ENCODE data around the gene P4HB.
"Not testable (repeated sequence)": the region's sequence is repeated elsewhere in the genome, so short reads cannot be mapped to it uniquely, and the experiment has no call there.

The P4HB gene

DNA sequence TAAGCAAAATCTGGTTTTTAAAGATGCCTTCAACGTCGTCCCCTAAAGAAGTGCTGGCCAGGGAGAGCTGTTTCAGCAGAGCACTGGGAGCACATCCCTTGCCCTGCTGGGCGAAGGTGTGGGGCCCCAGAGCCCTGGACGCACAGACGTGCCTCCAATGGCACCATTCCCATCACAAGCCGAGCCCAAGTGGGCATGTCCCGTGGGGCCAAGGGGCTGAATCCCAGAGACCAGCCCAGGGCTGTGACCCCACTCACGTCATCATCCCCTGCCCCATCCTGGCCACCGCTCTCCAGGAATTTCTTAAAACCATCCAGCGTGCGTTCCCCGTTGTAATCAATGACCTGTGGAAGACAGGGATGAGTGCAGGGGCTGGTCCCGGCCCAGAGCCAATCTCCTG, 15.4 kb downstream of the P4HB start:
- no peak for DNase-seq

DNA sequence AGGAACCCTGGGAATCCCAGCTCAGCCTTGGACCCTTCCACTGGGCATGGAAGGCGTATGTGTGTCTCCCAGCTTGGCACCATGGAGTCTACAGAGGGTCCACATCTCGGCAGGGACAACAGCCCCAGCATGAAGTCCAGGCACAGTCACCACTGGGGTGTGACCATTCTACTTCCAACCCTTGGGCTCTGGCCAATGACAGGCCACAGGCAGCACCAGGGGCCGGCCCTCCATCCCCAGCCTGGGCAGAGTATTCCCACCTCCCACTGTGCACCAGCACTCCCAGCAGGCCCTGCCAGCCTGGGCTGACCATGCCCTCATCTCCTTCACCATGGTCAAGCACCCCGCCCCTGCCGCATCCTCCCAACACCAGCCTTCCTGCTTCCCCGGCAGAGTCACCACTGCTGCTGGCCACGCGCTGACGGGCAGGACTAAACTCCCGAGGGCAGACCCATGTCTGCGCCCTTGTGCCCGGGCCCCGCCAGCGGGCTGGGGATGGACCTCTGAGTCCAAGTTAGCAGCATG, 15.9 kb downstream of the P4HB start:
- DNase-seq: no peak

DNA sequence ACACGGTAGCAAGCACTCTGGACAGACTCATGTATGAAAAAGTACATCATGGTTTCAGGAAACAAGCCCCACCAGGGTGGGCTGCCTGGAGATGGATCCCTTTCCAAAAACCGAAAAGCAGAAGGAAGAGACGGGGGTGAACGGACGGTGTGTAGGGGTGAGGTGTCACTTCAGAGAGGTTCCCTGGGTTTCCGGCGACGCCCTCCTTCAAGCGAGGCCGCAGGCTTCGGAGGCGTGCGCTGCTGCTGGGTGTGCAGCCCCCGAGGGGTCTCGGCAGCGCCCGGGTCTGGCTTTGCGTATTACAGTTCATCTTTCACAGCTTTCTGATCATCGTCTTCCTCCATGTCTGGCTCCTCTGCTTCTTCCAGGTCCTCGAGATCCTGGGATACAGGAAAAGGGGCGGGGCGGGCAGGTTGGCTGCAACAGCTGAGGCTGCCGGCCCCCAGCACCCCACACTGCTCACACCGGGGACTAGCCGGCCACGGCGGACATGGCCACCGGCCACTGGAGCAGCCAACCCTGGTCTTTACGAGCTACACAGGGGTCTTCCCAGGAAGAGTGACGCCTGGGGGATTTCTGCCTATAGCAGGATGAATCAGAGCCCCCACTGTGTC, 16.5 kb downstream of the P4HB start:
- no peak for DNase-seq

DNA sequence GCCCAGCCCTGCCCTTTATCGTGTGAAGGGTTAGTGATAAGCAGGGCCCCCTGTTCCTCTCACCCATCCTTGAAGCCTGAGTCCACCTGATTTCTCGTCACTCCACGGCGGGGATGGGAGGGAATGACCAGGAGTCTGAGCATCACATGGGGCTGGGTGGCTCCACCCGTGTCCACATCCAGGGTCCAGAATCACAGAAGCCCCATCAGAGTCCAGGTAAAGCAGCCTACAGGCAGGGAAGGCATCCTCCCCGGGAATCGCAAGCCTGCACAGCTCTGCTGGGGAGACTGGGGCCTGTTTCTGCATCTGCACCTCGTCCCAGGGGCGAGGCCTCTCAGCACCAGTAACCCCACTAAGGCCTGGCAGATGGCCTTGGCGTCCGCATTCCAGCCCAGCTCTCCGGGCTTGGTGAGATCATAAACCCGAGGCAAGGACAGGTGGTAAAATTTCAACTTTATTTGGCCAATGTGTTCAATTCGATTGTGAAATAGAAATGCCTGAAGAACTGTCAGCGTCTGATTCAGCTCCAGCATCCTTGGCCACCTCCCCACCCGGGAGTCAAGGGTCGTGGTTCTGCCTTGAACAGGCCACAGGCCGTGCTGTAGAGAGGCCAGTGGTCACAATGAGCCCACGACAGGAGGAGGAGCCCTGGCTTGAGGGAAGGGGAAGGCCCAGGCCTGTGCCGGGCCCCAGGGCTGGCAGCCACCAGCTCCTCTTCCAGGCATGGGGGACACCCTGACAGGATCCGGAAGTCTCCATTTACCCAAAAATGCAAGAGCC, 17.4 kb downstream of the P4HB start:
- DNase-seq: no peak

DNA sequence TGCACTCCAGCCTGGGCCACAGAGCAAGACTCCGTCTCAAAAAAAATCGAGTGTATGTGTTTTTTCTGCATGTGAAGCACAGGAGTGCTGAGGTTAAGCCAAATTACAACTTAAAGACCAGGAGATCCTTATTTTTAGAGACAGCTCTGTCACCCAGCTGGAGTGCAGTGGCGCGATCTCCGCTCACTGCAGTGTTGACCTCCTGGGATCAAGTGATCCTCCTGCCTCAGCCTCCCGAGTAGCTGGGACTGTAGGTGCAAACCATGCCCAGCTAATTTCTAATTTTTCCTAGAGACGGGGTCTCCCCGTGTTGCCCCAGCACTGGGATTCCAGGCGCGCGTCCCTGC, 18.0 kb downstream of the P4HB start:
- no peak for DNase-seq

DNA sequence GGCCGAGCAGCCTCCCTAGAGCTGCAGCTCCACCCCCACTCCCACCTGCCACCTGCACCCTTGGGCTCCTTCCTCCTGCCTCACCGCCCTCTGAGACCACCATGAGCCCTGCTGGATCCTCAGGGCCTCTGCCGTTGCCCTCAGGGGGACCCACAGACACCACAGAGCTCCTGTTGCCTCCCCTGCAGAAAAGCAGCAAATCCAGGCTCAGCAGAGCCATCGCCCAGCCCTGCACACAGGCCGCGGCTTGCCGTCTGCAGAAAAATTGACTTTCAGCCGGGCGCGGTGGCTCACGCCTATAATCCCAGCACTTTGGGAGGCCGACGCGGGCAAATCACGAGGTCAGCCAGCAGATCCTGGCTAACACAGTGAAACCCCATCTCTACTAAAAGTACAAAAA, 18.5 kb downstream of the P4HB start:
- no peak for DNase-seq

DNA sequence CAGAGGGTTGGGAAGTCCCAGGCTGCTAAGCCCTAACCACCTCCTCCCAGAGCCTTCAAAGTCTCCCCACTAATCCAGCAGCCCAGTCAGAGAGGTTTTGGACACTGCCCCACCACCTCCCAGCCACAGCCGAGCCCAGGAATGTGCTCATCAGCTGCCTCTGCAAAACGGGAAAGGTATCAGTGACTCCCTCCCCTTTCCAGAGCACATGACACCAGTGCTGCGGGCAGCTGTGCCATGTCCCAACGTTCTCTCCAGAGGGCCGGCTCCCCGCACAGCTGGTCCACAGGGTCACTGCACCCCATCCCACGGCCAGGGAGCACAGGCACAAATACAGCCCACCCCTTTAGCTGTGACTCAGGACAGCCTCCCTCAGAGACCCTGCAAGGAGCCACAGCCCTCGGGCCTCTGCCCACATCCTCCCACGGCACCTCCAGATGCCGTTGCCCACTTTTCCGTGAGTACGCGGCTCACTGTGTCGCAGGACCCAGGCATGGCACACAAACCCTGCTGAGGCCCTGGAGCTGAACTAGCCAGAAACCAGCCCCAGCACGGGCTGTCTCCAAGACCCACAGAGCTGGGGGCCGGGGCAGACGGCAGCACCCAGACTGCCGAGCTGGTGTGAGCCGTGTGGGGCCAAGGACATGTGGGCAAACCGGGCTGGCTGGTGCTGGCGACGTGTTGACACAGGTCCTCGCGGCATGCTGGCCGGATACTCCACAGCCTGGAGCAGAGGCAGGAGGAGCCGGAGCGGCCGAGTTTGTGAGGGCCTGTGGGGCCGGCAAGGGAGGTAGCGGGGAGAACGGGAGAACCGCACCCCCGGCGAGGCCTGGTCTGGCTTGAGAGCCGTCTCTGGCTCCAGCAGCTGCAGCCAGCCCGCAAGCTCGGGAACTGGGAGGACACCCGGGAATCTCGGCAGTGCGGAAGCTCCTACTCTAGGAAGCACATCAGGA, 19.2 kb downstream of the P4HB start:
- DNase-seq: no peak

DNA sequence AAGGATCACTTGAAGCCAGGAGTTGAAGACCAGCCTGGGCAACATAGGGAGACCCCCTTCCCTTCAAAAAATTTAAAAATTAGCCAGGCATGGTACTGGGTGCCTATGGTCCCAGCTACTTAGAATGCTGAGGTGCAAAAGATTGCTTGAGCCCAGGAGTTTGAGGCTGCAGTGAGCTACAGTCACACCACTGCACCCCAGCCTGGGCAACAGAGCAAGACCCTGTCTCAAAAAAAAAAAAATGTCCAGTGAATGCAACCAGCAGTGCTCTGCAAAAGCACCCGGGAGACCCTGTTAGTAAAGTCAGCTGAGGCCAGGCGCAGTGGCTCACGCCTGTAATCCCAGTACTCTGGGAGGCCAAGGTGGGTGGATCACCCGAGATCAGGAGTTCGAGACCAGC, 20.3 kb downstream of the P4HB start:
- DNase-seq: not testable (repeated sequence)

DNA sequence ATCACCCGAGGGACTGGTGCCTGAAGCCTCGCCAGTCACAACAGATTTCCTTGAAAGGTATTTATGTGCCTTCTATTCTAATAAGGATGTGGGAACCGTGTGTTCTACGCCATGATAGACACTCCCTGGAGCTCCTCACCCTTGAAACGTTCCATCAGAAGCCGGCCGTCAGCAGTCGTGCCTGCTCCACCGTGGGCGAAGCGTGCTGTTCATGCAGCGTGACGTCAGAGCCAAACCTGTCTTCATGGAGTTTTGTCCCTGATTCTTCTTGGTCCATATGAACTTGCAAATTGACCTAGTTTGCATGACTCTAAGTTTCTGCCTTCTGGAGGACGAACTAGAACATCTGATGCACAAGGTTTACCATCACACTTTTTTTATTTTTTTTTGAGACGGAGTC, 21.0 kb downstream of the P4HB start:
- DNase-seq: no peak

DNA sequence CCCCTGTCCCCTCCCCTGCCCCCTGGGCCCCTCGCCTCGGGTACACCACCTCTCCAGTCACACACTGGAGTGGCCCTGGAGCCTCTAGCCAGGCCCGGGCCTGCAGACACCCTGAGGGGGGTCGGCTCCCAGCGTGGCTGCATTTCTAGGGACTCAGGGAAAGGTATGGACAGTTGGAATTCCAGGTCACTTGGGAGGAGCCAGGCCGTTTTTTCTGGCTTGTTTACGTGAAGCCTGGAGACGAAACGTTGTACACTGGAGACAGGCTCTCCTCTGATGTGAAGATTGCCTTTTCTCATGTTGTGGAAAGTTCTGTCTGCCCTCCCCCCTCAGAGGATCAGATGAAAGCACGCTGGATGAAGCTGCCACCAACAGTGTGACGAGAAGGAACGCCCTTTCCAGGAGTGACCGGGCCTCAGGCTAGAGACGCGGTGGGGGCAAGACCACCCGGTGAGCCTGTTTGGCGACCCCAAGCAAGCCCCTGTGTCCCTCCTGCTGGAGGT, 21.5 kb downstream of the P4HB start:
- no peak for DNase-seq

DNA sequence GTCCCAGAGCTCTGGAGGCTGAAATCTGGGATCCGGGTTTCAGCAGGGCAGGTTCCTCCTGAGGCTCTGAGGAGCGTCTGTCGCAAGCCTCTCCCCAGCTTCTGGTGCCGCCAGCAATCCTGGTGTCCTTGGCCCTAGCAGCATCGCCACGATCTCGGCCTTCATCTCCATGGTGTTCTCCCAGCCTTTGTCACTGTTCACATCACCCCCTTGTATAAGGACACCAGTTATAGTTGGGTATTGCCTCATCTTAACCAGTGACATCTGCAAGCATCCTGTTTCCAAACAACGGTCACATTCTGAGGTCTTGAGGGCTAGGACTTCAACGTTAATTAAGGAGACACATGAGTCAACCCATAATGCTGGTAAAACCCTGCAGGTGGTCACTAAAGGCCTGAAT, 22.7 kb downstream of the P4HB start:
- DNase-seq: no peak

DNA sequence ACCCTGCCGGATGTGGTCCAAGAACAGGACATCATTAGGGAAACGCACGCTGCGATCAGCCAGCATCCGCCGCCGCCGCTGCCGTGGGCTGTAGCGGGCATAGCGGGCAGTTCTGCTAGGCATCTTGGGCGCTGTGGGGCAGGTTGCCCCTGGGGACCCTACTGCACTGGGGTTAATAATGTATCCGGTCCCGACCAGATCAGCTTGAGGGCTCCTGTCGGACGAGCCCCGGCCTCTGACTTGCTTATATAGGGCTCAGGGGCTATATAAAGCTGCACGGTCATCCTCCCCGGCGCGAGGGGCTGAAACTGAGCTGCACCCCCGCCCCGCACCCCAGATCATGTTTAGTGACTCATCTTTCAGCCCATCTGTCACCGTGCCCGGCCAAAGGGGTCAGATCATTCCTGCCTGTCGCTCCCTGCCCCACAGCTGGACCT, 25.5 kb downstream of the P4HB start, which contains the start of gene PPP1R27:
TSS of gene PPP1R27 (minus strand) at position 220 of the 437 bp plus-strand sequence. CDS start at position 123, 97 bp downstream.
- DNase-seq: no peak

DNA sequence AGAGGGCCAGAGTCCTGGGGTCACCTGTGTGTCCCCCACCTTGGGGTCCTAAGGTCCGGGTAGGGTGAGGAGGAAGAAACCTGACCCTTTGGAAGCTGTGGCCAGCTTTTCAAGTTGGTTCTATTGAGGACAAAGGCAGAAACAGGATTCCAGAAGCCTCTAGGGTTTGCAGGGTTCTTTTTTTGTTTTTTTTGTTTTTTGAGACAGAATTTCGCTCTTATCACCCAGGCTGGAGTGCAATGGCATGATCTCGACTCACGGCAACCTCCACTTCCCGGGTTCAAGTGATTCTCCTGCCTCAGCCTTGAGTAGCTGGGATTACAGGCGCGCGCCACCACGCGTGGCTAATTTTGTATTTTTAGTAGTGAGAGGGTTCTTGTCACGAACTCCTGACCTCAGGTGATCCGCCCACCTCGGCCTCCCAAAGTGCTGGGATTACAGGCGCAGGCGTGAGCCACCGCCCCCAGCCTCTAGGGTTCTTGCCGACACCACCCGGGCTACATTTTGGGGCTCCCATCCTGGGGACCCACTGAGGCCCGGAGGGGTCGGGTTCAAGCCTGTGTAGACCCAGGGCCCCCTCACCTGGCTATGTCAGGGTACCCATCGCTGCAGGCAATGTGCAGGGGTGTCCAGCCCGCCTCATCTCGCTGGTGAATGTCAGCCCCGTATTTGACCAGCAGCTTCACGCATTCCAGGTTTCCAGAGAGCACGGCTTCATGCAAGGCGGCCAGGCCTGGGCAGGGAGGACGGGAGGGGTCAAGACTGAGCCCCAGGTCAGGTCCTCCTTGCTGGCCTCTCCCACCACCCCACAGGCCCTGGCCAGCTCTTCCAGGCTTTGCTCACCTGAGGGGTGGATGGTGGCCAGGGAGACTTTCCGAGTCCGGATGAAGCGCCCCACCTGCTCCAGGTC, 26.2 kb downstream of the P4HB start:
- DNase-seq: no peak

DNA sequence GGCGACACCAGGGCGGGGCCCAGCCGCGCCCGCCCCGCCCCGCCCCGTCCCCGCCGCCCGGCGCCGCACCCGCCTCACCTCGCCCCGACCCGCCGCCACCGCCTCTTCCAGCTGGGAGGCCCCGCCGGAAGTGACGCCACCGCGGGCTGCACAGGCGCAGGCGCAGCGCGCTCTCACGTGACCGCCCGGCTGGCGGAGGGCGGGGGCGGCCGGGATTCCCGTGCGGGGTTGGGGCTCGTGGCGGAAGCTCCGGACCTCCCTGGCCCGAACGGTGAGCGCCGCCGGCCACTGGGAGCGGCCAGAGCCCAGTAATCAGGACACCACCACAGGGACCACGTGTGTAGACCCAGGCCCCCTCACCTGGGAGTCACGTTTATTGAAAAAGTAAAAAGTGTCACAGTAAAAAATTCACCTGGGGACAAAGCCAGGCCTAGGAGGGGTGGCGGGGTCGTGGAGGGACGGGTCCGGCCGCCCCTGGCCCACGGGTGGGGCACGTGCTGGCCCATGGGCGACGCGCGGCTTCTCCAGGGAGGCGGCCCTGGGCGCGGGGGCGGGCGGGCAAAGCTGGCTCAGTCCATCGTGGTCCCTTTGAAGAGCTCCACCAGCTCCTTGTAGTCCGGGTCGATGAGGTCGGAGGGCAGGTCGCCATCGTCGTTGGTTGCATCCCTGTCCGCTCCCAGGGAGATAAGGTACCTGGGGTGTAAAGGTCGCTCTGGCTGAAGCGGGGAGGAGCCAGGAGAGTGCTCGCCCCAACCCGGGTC, 27.0 kb downstream of the P4HB start, which contains the start of gene MCRIP1:
TSS of gene MCRIP1 (minus strand) at position 132 of the 761 bp plus-strand sequence. CDS start 8,785 bp downstream, outside the sequence.
- peak; percentile 83 for DNase-seq

DNA sequence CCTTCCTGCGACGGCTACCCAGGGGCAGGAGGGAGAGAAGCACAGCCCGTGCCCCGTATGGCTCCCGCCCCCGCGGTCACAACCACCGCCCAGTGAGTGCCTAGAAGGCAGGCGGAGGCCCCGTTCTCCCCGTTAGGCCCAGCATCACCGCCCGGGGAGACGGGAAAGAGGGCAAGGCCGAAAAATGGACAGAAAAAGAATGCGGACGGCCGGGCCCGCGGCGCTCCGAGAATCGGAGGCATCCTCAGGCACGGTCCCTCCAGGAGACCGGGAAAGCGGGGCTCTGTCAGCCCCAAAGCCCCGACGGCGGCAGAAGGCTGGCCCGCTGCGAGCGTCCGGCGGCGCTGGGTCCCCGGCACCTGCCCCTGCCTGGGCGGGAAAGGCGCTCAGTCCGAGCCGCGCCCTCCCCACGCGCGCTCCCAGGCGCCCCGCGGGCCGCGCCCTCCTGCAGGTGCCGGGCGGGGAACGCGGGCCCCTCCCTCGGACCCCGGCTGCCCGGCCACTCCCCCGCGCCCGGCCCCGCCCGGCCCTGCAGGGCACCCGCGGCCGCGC, 27.7 kb downstream of the P4HB start:
- DNase-seq: no peak

DNA sequence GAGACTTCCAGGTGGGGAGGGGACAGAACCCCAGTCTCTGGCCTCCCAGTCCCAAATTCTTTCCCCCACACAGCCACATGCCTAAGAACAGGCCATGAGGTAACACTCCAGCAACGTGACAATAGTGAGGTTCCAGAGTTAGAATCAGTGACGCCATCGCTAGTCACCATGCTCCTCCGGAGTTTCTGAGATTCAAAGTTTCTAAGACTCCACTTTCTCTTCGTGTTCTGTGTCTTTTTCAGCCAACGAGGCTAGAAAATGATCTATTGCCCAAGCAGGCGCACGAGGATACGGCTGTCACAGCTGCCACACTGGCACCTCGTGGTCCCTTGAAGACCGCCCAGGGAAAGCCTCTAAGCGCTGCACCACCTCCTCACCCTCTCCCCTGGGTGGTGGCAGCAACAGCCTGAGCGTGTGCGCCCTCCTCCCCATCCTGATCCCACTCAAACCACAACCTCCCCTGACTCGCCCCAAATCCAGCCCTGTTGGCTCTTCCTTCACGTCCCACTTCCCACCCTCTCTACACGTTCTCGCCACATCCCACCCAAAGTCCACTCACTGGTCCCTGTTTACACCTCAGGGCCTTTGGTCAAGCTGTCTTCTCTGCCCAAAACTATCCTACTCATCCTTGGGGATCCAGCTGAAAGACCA, 28.3 kb downstream of the P4HB start:
- DNase-seq: peak; percentile 25

DNA sequence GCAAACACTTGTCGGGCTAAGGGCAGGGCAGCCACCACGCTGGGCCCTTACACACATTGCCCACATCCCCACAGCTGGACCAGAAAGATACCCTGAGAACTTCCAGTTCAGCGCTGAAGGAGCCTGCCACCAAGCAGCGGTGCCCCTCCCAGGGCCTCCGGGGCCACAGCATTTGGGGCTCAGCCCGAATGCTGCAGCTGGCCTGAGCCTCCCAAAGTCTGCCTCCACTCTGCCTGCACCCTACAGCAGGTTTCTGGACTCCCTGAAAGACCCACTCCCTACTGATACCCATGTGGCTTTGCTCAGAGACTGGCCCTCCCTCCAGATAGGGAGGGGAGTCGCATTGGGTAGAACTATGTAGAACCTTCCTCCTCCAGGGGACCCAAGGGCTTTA, 28.8 kb downstream of the P4HB start:
- DNase-seq: no peak

DNA sequence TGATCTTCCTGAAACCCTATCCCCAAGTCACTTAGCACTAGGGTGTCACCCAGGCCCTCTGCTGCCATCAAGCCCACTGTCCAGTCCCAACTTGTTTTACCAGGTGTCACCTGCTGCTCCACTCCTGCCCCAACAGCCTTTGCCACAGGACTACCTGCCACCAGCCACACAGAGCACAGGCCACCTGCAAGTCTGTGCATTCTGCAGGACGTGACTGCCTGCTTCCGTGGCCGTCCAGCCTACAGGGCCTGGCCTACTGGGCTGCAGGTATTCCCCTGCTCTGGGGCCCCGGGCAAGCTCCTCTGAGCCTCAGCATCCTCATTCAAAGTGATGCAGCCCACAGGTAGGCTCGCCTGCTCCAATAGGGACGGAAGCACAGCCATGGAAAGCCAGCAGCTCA, 30.5 kb downstream of the P4HB start:
- no peak for DNase-seq

DNA sequence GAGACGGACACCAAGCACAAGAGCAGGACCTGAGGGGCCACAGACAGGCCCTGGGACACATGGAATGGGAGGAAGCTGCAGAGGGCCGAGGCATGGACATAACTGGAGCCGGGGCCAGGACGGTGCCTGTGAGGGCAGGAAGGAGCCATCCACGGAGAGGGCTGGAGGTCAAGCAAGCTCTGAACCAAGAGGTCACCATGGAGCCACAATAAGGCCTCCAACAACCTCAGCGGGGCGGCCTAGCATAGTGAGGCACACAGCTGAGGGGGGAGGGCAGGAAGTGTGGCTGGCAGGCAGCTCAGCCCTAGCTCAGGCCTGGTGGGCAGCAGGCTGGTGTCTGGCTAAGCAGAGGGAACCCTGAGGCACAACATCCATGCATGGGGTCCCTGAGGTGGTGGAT, 31.7 kb downstream of the P4HB start:
- no peak for DNase-seq

DNA sequence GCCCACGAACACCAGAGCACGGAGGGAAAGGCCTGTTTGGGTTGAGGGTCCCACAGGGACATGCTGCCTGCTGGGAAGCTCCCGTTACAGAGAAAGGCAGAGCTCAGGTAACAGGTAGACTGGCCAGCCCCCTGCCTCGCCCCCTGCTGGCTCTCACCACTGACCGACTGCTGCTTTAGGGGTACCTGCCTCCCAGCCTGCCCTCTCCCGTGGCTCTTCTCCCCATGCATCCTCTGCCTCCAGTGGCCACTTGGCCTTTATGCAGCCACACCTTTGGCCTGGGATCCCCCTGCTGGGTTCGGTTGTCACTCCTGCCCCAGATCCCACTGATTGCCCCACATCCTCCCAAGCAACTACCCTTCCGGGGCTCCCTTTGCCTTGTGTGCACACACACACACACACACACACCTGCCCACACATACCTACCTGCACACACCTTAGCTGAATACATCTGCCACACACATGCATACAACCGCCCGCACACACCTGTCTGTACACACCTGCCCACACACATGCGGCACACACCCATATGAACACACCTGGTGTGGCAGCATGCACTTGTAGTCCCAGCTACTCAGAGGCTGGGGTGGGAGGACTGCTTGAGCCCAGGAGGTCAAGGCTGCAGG, 34.4 kb downstream of the P4HB start:
- DNase-seq: no peak

All from NCI-H2171 treated with DMSO at 0.1 percent for 48 hours (cell line).